Measurements from ENCODE around the gene SEMA5B. TPM values are rescaled to one million over a fixed set of nuclear protein-coding genes. Genes with fewer than 3 reads are reported as not detected.

The SEMA5B gene
- total and polyA plus RNA-seq, 2 of the 4 experiments (the other 2 are of a cell fraction), result not detected

DNA sequence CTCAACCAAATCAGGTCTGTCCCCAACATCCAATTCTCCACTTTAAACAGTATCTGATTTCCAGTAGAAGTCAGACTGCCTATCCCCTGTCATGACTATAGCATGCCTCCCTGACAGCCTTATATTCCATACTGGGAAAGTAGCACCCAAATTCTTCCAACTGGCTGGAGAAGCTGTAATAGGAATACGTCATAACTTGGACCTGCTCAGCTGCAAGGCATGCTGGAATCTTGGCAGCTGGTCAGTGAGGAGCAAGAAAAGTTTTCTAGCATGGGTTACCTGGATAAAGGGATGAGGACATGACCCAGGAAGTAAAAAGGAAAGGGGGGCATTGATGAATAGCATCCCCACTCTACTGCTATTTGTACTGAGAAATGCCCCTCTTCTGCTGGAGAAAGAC, 8.9 kb downstream of the SEMA5B start:
- H3K9ac ChIP-seq (ENCODE audit: low read depth, low read length), result no peak overlapping the region
- dilution Hi-C loops (cut with HindIII; ENCODE audit: low sequenced_read_pairs, unreplicated experiment), result no loop called here
- H3K4me1 ChIP-seq (ENCODE audit: control insufficient read depth, insufficient read depth, low read length), result no peaks in the 10 kb centered on the region
- H2BK120ac ChIP-seq (ENCODE audit: low read depth, low read length), result no peak overlapping the region
- DNase-seq, result peak; percentile 7
- H4K20me1 ChIP-seq (ENCODE audit: insufficient read depth, low read length), result no peaks in the 10 kb centered on the region
- H2BK15ac ChIP-seq (ENCODE audit: low read depth, low read length), result no peak overlapping the region
- no peaks in the 10 kb centered on the region for H3K9me1 ChIP-seq (ENCODE audit: insufficient read depth, low read length)
- in situ Hi-C loops (cut with MboI; ENCODE audit: low sequenced_read_pairs), result no loop called here
- no peak overlapping the region for H4K91ac ChIP-seq (ENCODE audit: insufficient read depth, low read depth, low read length)
- no peak overlapping the region for H3K56ac ChIP-seq (ENCODE audit: extremely low read depth, insufficient read depth, low read length)
- no peaks in the 10 kb centered on the region for H3K9me3 ChIP-seq (ENCODE audit: control insufficient read depth, insufficient read depth, low read length)
- no peak overlapping the region for H2AFZ ChIP-seq (replicated peaks; ENCODE audit: low read length, poor library complexity)
- H3K14ac ChIP-seq (replicated peaks; ENCODE audit: low read depth, low read length), result no peak overlapping the region
- no peak overlapping the region for H4K5ac ChIP-seq (ENCODE audit: low read depth, low read length)
- ChIA-PET CTCF (interaction anchor here (1.2 kb wide), 1 partner anchor 10 kb away, joined by 4 read pairs; no protein-coding TSS in a partner anchor), POLR2A (ENCODE audit: unreplicated experiment) (no interaction called here)
- H4K8ac ChIP-seq (ENCODE audit: low read depth in 2 of 2, low read length in 2 of 2), result no peak overlapping the region
- no peaks in the 10 kb centered on the region for H3K36me3 ChIP-seq (ENCODE audit: control insufficient read depth, insufficient read depth, low read length)
- H3K4me3 ChIP-seq (ENCODE audit: insufficient read depth, low read depth, low read length), result no peak overlapping the region
- no CpG with 5 or more reads among the region's 1 CpG for WGBS, 2 experiments (ENCODE audit: extremely low coverage in 2 of 2, insufficient read length in 1 of 2)
- H2AK9ac ChIP-seq (replicated peaks; ENCODE audit: low read depth, low read length, poor library complexity), result no peak overlapping the region
- H3K4ac ChIP-seq (ENCODE audit: low read depth, low read length), result no peak overlapping the region
- no peak overlapping the region for H2AK5ac ChIP-seq (ENCODE audit: low read depth, low read length)
- no TSS peak for BruUV-seq (replicated peaks)
- H3K27ac ChIP-seq (ENCODE audit: insufficient read depth, low read length), result no peak overlapping the region
- no peak overlapping the region for H3K4me2 ChIP-seq (ENCODE audit: low read depth, low read length)
- TF ChIP-seq, protein P1, sequence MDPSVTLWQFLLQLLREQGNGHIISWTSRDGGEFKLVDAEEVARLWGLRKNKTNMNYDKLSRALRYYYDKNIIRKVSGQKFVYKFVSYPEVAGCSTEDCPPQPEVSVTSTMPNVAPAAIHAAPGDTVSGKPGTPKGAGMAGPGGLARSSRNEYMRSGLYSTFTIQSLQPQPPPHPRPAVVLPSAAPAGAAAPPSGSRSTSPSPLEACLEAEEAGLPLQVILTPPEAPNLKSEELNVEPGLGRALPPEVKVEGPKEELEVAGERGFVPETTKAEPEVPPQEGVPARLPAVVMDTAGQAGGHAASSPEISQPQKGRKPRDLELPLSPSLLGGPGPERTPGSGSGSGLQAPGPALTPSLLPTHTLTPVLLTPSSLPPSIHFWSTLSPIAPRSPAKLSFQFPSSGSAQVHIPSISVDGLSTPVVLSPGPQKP (IDR thresholded peaks at IDR 0.05; ENCODE audit: borderline replicate concordance, low read depth, low read length), result no peak
- no peak overlapping the region for H2BK5ac ChIP-seq (ENCODE audit: low read depth, low read length, poor library complexity, severe bottlenecking)
- peaks cover 86% of the 10 kb centered on the region for H3K27me3 ChIP-seq (ENCODE audit: control insufficient read depth, insufficient read depth, low read length)
- intact Hi-C loops (cut with micrococcal nuclease), result no loop called here
- H3K79me1 ChIP-seq (ENCODE audit: low read depth in 1 of 2, low read length in 2 of 2), result no peaks in the 10 kb centered on the region
- H3K23ac ChIP-seq (ENCODE audit: low read depth, low read length), result no peak overlapping the region
- H3K18ac ChIP-seq (ENCODE audit: low read depth, low read length), result no peak overlapping the region
- H2BK20ac ChIP-seq (ENCODE audit: low read depth, low read length), result no peak overlapping the region
- ATAC-seq (ENCODE audit: low read depth), result no peak

Measured in IMR-90 (cell line).